HCT116 (cell line): ENCODE data around the gene VRK1. TPM values are rescaled to one million over a fixed set of nuclear protein-coding genes. Genes with fewer than 3 reads are reported as not detected.
A peak's percentile ranks its signal among the peaks of the same experiment; 100 is the strongest.

Experiments used
- ATAC-seq: fragments of 200-7000 bp; cut with Tn5 transposase; 2 replicates; pipeline ENCODE4 v1.9.1; 2020; ENCODE audit warnings: mild to moderate bottlenecking, moderate library complexity
- BruUV-seq: library from RNA; stranded (reverse); fragments of 400-500 nt; replicated peaks from 2 replicates; lab custom pipeline; 2021; lab: Mats Ljungman, UMichigan
- CTCF ChIA-PET: fragments of 300-600 bp; sonication (Branson Sonifier 250); formaldehyde crosslinking; loops from one replicate; lab custom pipeline; 2021; ENCODE audit warnings: antibody characterized with exemption; lab: Charles Lee
- POLR2A ChIA-PET: fragments of 300-600, 350-600 bp; sonication (Branson Sonifier 250); formaldehyde crosslinking; loops from one replicate; lab custom pipeline; 2021; ENCODE audit warnings: antibody characterized with exemption; lab: Charles Lee
- RAD21 ChIA-PET, 2 experiments: fragments of 300-600 bp; sonication (Branson Sonifier 250); formaldehyde crosslinking; loops; one replicate each; lab custom pipeline; 2023; ENCODE audit warnings: low total read pairs in 2 of 2; ENCODE audit not compliant: uncharacterized antibody in 2 of 2, unreplicated experiment in 2 of 2, low non-redundant PET in 1 of 2; lab: Charles Lee
- DNase-seq: peaks from one replicate; pipeline ENCODE4 v3.0.0-alpha.2; 2010; ENCODE audit warnings: low read depth, low spot score
- H2AFZ ChIP-seq: fragments of 200-600 bp; shearing (Covaris generic), sonication (generic); 2 replicates; pipeline ENCODE4 v1.6.1; 2017; ENCODE audit warnings: low read depth, mixed run types, mixed read lengths, antibody characterized with exemption, low read length; ENCODE audit not compliant: poor library complexity, severe bottlenecking
- H3K27ac ChIP-seq: 2 replicates; pipeline ENCODE4 v1.5.1; 2012; ENCODE audit warnings: low read depth, low read length
- H3K27me3 ChIP-seq: fragments of 200-600 bp; sonication (generic); 2 replicates; pipeline ENCODE4 v1.6.1; 2016; ENCODE audit warnings: mixed run types, low read length, mixed read lengths; ENCODE audit not compliant: insufficient read depth
- H3K36me3 ChIP-seq, 2 experiments: fragments of 200-500 bp in 1 of 2; fragments of 200-600 bp in 1 of 2; sonication (Bioruptor generic) in 1 of 2; sonication (generic) in 1 of 2; 2 replicates each; pipeline versions ENCODE4 v1.5.1 to v1.6.1; 2014 to 2016; ENCODE audit warnings: low read length in 2 of 2, inconsistent platforms in 1 of 2, mixed read lengths in 1 of 2, mixed run types in 1 of 2; ENCODE audit not compliant: insufficient read depth in 2 of 2, control insufficient read depth in 1 of 2
- H3K4me1 ChIP-seq, 2 experiments: fragments of 200-600 bp in 1 of 2; sonication (generic) in 1 of 2; 2 replicates each; pipeline versions ENCODE4 v1.5.1 to v1.6.1; 2012 to 2017; ENCODE audit warnings: low read length in 2 of 2, inconsistent platforms in 1 of 2, mild to moderate bottlenecking in 1 of 2, mixed read lengths in 1 of 2, mixed run types in 1 of 2, moderate library complexity in 1 of 2; ENCODE audit not compliant: insufficient read depth in 2 of 2, control insufficient read depth in 1 of 2
- H3K4me2 ChIP-seq: fragments of 200-600 bp; sonication (generic); 2 replicates; pipeline ENCODE4 v1.6.1; 2017; ENCODE audit warnings: mixed run types, low read length, mixed read lengths
- H3K4me3 ChIP-seq, 2 experiments: fragments of 200-600 bp in 1 of 2; sonication (generic) in 1 of 2; replicated peaks in 1 of 2; 2 replicates each; pipeline ENCODE4 v1.5.1; 2011 to 2016; ENCODE audit warnings: low read length in 2 of 2, control low read depth in 1 of 2, low read depth in 1 of 2, mild to moderate bottlenecking in 1 of 2, mixed read lengths in 1 of 2, mixed run types in 1 of 2
- H3K79me2 ChIP-seq: fragments of 200-600 bp; sonication (generic); 2 replicates; pipeline ENCODE4 v1.6.1; 2017; ENCODE audit warnings: mild to moderate bottlenecking, mixed run types, low read length, moderate library complexity, mixed read lengths; ENCODE audit not compliant: insufficient read depth
- H3K9ac ChIP-seq: fragments of 200-600 bp; sonication (generic); 2 replicates; pipeline ENCODE4 v1.6.1; 2016; ENCODE audit warnings: low read length, mixed read lengths
- H3K9me2 ChIP-seq: fragments of 200-600 bp; sonication (generic), shearing (Covaris generic); 2 replicates; pipeline ENCODE4 v1.6.1; 2017; ENCODE audit warnings: mixed run types, mild to moderate bottlenecking, moderate library complexity; ENCODE audit not compliant: insufficient read depth
- H3K9me3 ChIP-seq, 2 experiments: fragments of 200-500 bp in 1 of 2; fragments of 200-600 bp in 1 of 2; sonication (Bioruptor generic) in 1 of 2; sonication (generic) in 1 of 2; 2 replicates each; pipeline ENCODE4 v1.6.1; 2014 to 2017; ENCODE audit warnings: low read length in 2 of 2, mixed read lengths in 2 of 2, inconsistent platforms in 1 of 2, low read depth in 1 of 2, mild to moderate bottlenecking in 1 of 2, mixed run types in 1 of 2, moderate library complexity in 1 of 2; ENCODE audit not compliant: control insufficient read depth in 1 of 2, insufficient read depth in 1 of 2
- H4K20me1 ChIP-seq: fragments of 200-600 bp; sonication (generic), shearing (Covaris generic); 2 replicates; pipeline ENCODE4 v1.6.1; 2017; ENCODE audit warnings: mixed run types, mild to moderate bottlenecking, moderate library complexity; ENCODE audit not compliant: insufficient read depth
- CEBPB ChIP-seq: IDR thresholded peaks from 2 replicates; pipeline ENCODE4 v1.6.1; 2012; ENCODE audit warnings: low read depth
- EZH2 ChIP-seq: fragments of 200-600 bp; sonication (generic); IDR thresholded peaks from 2 replicates; pipeline ENCODE4 v1.6.1; 2017; ENCODE audit warnings: antibody characterized with exemption, mixed run types
- FOSL1 ChIP-seq: IDR thresholded peaks from 2 replicates; pipeline ENCODE4 v1.6.1; 2012; ENCODE audit warnings: low read depth
- RAD21 ChIP-seq: IDR thresholded peaks from 2 replicates; pipeline ENCODE4 v1.6.1; 2012; ENCODE audit warnings: low read depth, mild to moderate bottlenecking
- TCF7L2 ChIP-seq: IDR thresholded peaks from 2 replicates; pipeline ENCODE4 v1.7.0; 2011; ENCODE audit warnings: borderline replicate concordance, inconsistent platforms; ENCODE audit not compliant: insufficient read depth, insufficient read length; ENCODE audit errors: extremely low read depth
- ZFX ChIP-seq: fragments of 450-650 bp; IDR thresholded peaks from 2 replicates; pipeline ENCODE4 v1.6.1; 2017
- ZNF274 ChIP-seq: fragments of 200-500 bp; sonication (Bioruptor generic); IDR thresholded peaks from 2 replicates; pipeline ENCODE4 v1.6.1; 2014; ENCODE audit warnings: mild to moderate bottlenecking, low read depth, low read length, inconsistent platforms
- intact Hi-C: fragments of 100-400 bp; cut with micrococcal nuclease; formaldehyde crosslinking; loops from 2 replicates; pipeline ENCODE4 v1.10.0; 2022
- total RNA-seq: library from RNA; stranded (reverse); gene quantifications from one replicate; pipeline ENCODE4 v1.2.1, GENCODE V29; 2021; ENCODE audit not compliant: unreplicated experiment
- TF ChIP-seq, protein P1 (sequence below): IDR thresholded peaks from 2 replicates; pipeline ENCODE4 v1.6.1; 2012; ENCODE audit warnings: low read depth
- TF ChIP-seq, protein P2 (sequence below), 3 experiments: fragments of 200-600 bp in 1 of 3; sonication (generic) in 1 of 3; IDR thresholded peaks in 2 of 3; conservative IDR thresholded peaks in 1 of 3; 2 replicates each; pipeline ENCODE4 v1.5.1; 2012 to 2017; ENCODE audit warnings: low read depth in 2 of 3, low read length in 2 of 3, antibody characterized with exemption in 1 of 3, borderline replicate concordance in 1 of 3, control low read depth in 1 of 3, mild to moderate bottlenecking in 1 of 3, mixed read lengths in 1 of 3, mixed run types in 1 of 3, moderate library complexity in 1 of 3; ENCODE audit not compliant: insufficient read depth in 1 of 3

Gene VRK1
- total RNA-seq, 1 experiment from 2014 or later = 51.4 TPM

DNA sequence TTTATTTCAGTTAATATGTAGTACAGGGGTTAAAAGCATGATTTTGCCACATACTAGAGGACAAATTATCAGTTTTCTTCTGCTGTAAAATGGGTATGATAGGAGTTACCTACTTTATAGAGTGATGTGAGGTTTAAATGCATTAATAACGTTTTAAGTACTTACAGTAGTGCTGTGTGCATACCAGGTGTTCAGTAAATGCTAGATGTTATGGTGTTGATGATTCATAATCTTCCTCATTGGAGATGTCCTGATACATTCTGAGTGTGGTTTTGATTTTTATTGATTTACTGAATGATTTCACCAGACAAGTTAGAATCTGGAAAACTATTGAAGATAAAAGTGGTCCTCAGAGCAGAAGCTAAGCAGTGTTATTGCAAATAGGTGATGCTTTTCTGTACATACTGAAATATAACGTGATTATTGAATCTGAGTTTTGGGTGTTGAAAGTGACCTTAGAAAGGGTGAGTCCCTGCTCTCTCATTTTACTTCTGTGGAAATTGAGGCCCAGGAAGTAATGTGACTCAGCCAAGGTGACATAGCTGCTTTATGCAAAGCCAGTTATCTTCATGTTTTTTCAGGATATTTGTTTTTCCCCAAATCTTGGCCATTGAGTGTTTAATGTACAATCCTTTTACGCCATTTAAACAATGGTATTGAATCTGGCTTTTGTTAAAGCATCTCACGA lies 54.7 kb downstream of the VRK1 start (continued):
- TF ChIP-seq, protein P1, sequence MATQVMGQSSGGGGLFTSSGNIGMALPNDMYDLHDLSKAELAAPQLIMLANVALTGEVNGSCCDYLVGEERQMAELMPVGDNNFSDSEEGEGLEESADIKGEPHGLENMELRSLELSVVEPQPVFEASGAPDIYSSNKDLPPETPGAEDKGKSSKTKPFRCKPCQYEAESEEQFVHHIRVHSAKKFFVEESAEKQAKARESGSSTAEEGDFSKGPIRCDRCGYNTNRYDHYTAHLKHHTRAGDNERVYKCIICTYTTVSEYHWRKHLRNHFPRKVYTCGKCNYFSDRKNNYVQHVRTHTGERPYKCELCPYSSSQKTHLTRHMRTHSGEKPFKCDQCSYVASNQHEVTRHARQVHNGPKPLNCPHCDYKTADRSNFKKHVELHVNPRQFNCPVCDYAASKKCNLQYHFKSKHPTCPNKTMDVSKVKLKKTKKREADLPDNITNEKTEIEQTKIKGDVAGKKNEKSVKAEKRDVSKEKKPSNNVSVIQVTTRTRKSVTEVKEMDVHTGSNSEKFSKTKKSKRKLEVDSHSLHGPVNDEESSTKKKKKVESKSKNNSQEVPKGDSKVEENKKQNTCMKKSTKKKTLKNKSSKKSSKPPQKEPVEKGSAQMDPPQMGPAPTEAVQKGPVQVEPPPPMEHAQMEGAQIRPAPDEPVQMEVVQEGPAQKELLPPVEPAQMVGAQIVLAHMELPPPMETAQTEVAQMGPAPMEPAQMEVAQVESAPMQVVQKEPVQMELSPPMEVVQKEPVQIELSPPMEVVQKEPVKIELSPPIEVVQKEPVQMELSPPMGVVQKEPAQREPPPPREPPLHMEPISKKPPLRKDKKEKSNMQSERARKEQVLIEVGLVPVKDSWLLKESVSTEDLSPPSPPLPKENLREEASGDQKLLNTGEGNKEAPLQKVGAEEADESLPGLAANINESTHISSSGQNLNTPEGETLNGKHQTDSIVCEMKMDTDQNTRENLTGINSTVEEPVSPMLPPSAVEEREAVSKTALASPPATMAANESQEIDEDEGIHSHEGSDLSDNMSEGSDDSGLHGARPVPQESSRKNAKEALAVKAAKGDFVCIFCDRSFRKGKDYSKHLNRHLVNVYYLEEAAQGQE = no peak
- TF ChIP-seq ZFX = no peak
- no peak for TF ChIP-seq EZH2
- no peak for TF ChIP-seq FOSL1

DNA sequence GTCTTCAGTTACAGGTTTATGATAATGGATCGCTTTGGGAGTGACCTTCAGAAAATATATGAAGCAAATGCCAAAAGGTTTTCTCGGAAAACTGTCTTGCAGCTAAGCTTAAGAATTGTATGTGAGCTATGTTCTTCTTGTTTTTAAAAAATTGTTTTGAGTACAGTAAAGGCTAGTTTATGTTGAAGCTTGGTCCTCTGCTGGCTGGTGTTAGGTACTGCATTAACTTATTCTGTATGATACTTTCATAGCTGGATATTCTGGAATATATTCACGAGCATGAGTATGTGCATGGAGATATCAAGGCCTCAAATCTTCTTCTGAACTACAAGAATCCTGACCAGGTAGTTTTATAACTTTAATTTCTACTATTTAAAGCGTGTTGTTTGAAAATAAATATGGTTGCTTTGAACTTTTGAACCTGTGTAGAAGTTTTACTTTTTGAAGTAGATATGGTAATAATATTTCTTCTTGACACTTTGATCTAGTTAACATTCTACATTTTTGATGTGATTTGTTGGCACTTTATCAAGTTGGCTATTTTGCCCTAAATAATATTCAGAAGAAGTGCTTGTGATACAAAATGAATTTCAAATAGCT lies 55.7 kb downstream of the VRK1 start:
- peak; percentile 84 for ATAC-seq
- Histone ChIP-seq H3K4me2 (no peak overlapping the region), H3K9ac (no peak overlapping the region), H3K36me3 (peaks cover 4 to 17% of the 10 kb centered on the region in 2 experiments; a peak in 3 of 4 replicates), H3K79me2 (peaks cover 45% of the 10 kb centered on the region), H3K9me2 (no peaks in the 10 kb centered on the region), H3K27ac (no peak overlapping the region), H4K20me1 (peaks cover 6% of the 10 kb centered on the region; the same call in 1 of the 2 replicates), H3K9me3 (no peaks in the 10 kb centered on the region), H3K4me3 (no peak overlapping the region), H3K27me3 (no peaks in the 10 kb centered on the region), H3K4me1 (peaks cover 0 to 9% of the 10 kb centered on the region in 2 experiments; a peak in 2 of 4 replicates), H2AFZ (no peak overlapping the region)
- ChIA-PET RAD21 (interaction anchor here in 1 of 2 experiments (0.6 kb wide), 1 partner anchor 31 kb away, joined by 5 read pairs; no protein-coding TSS in a partner anchor), CTCF (interaction anchor here (1.0 to 2.1 kb wide), 19 partner anchors 9 to 327 kb away, joined by 3 to 20 read pairs (median 4); partner anchors contain the start of gene VRK1), POLR2A (interaction anchor here (0.8 kb wide), 1 partner anchor 9 kb away, joined by 4 read pairs; no protein-coding TSS in a partner anchor)
- DNase-seq = peak; percentile 26
- intact Hi-C loops = loop anchor here (1.0 kb wide), 1 partner anchor 269 kb away; no protein-coding TSS in a partner anchor
- TF ChIP-seq ZNF274 (no peak), TCF7L2 (no peak), RAD21 (peak; percentile 47), EZH2 (no peak), CEBPB (no peak)
- TF ChIP-seq, protein P2, sequence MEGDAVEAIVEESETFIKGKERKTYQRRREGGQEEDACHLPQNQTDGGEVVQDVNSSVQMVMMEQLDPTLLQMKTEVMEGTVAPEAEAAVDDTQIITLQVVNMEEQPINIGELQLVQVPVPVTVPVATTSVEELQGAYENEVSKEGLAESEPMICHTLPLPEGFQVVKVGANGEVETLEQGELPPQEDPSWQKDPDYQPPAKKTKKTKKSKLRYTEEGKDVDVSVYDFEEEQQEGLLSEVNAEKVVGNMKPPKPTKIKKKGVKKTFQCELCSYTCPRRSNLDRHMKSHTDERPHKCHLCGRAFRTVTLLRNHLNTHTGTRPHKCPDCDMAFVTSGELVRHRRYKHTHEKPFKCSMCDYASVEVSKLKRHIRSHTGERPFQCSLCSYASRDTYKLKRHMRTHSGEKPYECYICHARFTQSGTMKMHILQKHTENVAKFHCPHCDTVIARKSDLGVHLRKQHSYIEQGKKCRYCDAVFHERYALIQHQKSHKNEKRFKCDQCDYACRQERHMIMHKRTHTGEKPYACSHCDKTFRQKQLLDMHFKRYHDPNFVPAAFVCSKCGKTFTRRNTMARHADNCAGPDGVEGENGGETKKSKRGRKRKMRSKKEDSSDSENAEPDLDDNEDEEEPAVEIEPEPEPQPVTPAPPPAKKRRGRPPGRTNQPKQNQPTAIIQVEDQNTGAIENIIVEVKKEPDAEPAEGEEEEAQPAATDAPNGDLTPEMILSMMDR (IDR thresholded peaks at IDR 0.05 in 2 of 3, conservative IDR thresholded peaks at IDR 0.05 in 1 of 3; ENCODE audit: borderline replicate concordance in 1 of 3, insufficient read depth in 1 of 3, low read depth in 2 of 3, low read length in 2 of 3) = peak; percentile 32 to 76 (median 56); a peak in 4 of 6 replicates
- no TSS peak for BruUV-seq
